Thymus (tissue), 11 donors: ENCODE data around the gene NTM. TPM values are rescaled to one million over a fixed set of nuclear protein-coding genes. Genes with fewer than 3 reads are reported as not detected.

Experiments
- DNase-seq, 9 donors: peaks; one replicate each; pipeline ENCODE4 v3.0.0-alpha.2; 2013; ENCODE audit warnings: low spot score in 9 of 9, low read depth in 6 of 9, missing footprints in 1 of 9
- H3K27ac ChIP-seq, 2 donors: one replicate each; pipeline ENCODE4 v1.5.1; 2013; ENCODE audit warnings: control low read depth in 1 of 2, low read depth in 1 of 2, low read length in 1 of 2, mild to moderate bottlenecking in 1 of 2, moderate library complexity in 1 of 2
- H3K27me3 ChIP-seq, 2 donors: one replicate each; pipeline ENCODE4 v1.5.1; 2013; ENCODE audit warnings: low read length in 1 of 2; ENCODE audit not compliant: control insufficient read depth in 2 of 2, insufficient read depth in 1 of 2
- H3K36me3 ChIP-seq, 2 donors: one replicate each; pipeline ENCODE4 v1.5.1; 2013; ENCODE audit warnings: low read length in 1 of 2, mild to moderate bottlenecking in 1 of 2, moderate library complexity in 1 of 2; ENCODE audit not compliant: control insufficient read depth in 2 of 2, insufficient read depth in 2 of 2
- H3K4me1 ChIP-seq, 2 donors: one replicate each; pipeline ENCODE4 v1.5.1; 2013; ENCODE audit warnings: low read length in 2 of 2; ENCODE audit not compliant: control insufficient read depth in 2 of 2, insufficient read depth in 2 of 2
- H3K4me3 ChIP-seq, 2 donors: one replicate each; pipeline ENCODE4 v1.5.1; 2013; ENCODE audit warnings: low read length in 2 of 2, control low read depth in 1 of 2, mild to moderate bottlenecking in 1 of 2
- H3K9me3 ChIP-seq, 2 donors: one replicate each; pipeline ENCODE4 v1.5.1; 2013; ENCODE audit warnings: low read length in 1 of 2, mild to moderate bottlenecking in 1 of 2; ENCODE audit not compliant: control insufficient read depth in 2 of 2, insufficient read depth in 1 of 2
- WGBS: extraction: QIAGEN DNeasy Blood & Tissue Kit; methylation state at CpG from one replicate; pipeline ENCODE4 v1.1.7; 2013; 5-methylcytosine and 5-hydroxymethylcytosine counted together
- polyA plus RNA-seq: library from polyadenylated mRNA; stranded (reverse); fragments of 200-250 nt; gene quantifications from one replicate; pipeline ENCODE4 v1.2.3, GENCODE V29; 2013
- total RNA-seq: library from RNA; stranded (reverse); fragments of 120-200 nt; gene quantifications from one replicate; pipeline ENCODE4 v1.2.4, GENCODE V29; 2013
- donor health status: healthy.

Gene NTM
- total and polyA plus RNA-seq, 2 donors, result 0.18 to 0.47 TPM

- Histone ChIP-seq H3K27ac (no peak overlapping the region), H3K9me3 (no peaks in the 10 kb centered on the region), H3K4me3 (no peak overlapping the region), H3K27me3 (no peaks in the 10 kb centered on the region), H3K4me1 (no peaks in the 10 kb centered on the region), H3K36me3 (no peaks in the 10 kb centered on the region)
- DNase-seq, result no peak
- 91% methylated on average over 12 of the region's 12 CpGs for WGBS
Observed at GRCh38 chr11:132336781-132337535, 966.5 kb downstream of the NTM start.

GRCh38 chr11:132337819-132338416 lies 967.5 kb downstream of the NTM start:
- H3K9me3 ChIP-seq, result no peaks in the 10 kb centered on the region
- no peak for DNase-seq
- 89% methylated on average over 2 of the region's 2 CpGs for WGBS
- H3K4me3 ChIP-seq, result no peak overlapping the region
- H3K27me3 ChIP-seq, result no peaks in the 10 kb centered on the region
- no peak overlapping the region for H3K27ac ChIP-seq
- H3K36me3 ChIP-seq, result no peaks in the 10 kb centered on the region
- H3K4me1 ChIP-seq, result no peaks in the 10 kb centered on the region

- Histone ChIP-seq H3K27me3 (no peaks in the 10 kb centered on the region), H3K36me3 (no peaks in the 10 kb centered on the region), H3K4me1 (no peaks in the 10 kb centered on the region), H3K4me3 (no peak overlapping the region), H3K27ac (no peak overlapping the region), H3K9me3 (no peaks in the 10 kb centered on the region)
- 74% methylated on average over 3 of the region's 3 CpGs for WGBS
- no peak for DNase-seq
Observed at GRCh38 chr11:132342408-132342807, 972.0 kb downstream of the NTM start.

- 63% methylated on average over 5 of the region's 5 CpGs for WGBS
- Histone ChIP-seq H3K27ac (no peak overlapping the region), H3K4me1 (no peaks in the 10 kb centered on the region), H3K27me3 (no peaks in the 10 kb centered on the region), H3K9me3 (no peaks in the 10 kb centered on the region), H3K36me3 (no peaks in the 10 kb centered on the region), H3K4me3 (no peak overlapping the region)
- DNase-seq, result no peak
Observed at GRCh38 chr11:132343445-132344175, 973.2 kb downstream of the NTM start.

GRCh38 chr11:132346558-132347148 lies 976.2 kb downstream of the NTM start:
- no peaks in the 10 kb centered on the region for H3K27me3 ChIP-seq
- 81% methylated on average over 6 of the region's 6 CpGs for WGBS
- no peak overlapping the region for H3K27ac ChIP-seq
- no peaks in the 10 kb centered on the region for H3K4me1 ChIP-seq
- H3K4me3 ChIP-seq, result no peak overlapping the region
- no peaks in the 10 kb centered on the region for H3K36me3 ChIP-seq
- DNase-seq, result no peak
- no peaks in the 10 kb centered on the region for H3K9me3 ChIP-seq

GRCh38 chr11:132347156-132348090 lies 977.0 kb downstream of the NTM start:
- Histone ChIP-seq H3K9me3 (no peaks in the 10 kb centered on the region), H3K27me3 (no peaks in the 10 kb centered on the region), H3K27ac (no peak overlapping the region), H3K36me3 (no peaks in the 10 kb centered on the region), H3K4me1 (no peaks in the 10 kb centered on the region), H3K4me3 (no peak overlapping the region)
- WGBS, result 67% methylated on average over 22 of the region's 22 CpGs
- no peak for DNase-seq

GRCh38 chr11:132349811-132350733 lies 979.7 kb downstream of the NTM start:
- Histone ChIP-seq H3K4me1 (no peaks in the 10 kb centered on the region), H3K27me3 (no peaks in the 10 kb centered on the region), H3K36me3 (no peaks in the 10 kb centered on the region), H3K27ac (no peak overlapping the region), H3K4me3 (no peak overlapping the region), H3K9me3 (no peaks in the 10 kb centered on the region)
- DNase-seq, result no peak
- WGBS, result 92% methylated on average over 7 of the region's 7 CpGs

- Histone ChIP-seq H3K36me3 (no peaks in the 10 kb centered on the region), H3K4me1 (no peaks in the 10 kb centered on the region), H3K9me3 (no peaks in the 10 kb centered on the region), H3K4me3 (no peak overlapping the region), H3K27me3 (no peaks in the 10 kb centered on the region), H3K27ac (no peak overlapping the region)
- DNase-seq, result no peak
- 96% methylated on average over 7 of the region's 7 CpGs for WGBS
Observed at GRCh38 chr11:132351050-132351449, 980.6 kb downstream of the NTM start.
